Sciatic nerve (tissue), 2 donors: ENCODE measurements around the gene ZNF532. TPM values are rescaled to one million over a fixed set of nuclear protein-coding genes. Genes with fewer than 3 reads are reported as not detected.

Experiments used
- ATAC-seq: fragments of 200-7000 bp; cut with Tn5 transposase; one replicate; pipeline ENCODE4 v1.9.1; 2020; ENCODE audit warnings: mild to moderate bottlenecking, moderate library complexity
- DNase-seq: peaks from one replicate; pipeline ENCODE4 v3.0.0-alpha.2; 2020; ENCODE audit warnings: low spot score
- intact Hi-C: fragments of 100-400 bp; cut with DNase I; formaldehyde crosslinking; loops from one replicate; pipeline ENCODE4 v1.14.2; 2022
- total RNA-seq: library from RNA; stranded (reverse); fragmentation: NEBNext Ultra II Directional; extraction: Animal tissue kit (Norgen Biotek cat#: 25700); gene quantifications from one replicate; pipeline ENCODE4 v1.2.1, GENCODE V29; 2021
- donor health status: DM: no; HTN: no; CAD: no.
- donor health status: DM: no; HTN: no; CAD: no.

Gene ZNF532
- total RNA-seq, 1 donor from 2014 or later = 167 TPM

DNA sequence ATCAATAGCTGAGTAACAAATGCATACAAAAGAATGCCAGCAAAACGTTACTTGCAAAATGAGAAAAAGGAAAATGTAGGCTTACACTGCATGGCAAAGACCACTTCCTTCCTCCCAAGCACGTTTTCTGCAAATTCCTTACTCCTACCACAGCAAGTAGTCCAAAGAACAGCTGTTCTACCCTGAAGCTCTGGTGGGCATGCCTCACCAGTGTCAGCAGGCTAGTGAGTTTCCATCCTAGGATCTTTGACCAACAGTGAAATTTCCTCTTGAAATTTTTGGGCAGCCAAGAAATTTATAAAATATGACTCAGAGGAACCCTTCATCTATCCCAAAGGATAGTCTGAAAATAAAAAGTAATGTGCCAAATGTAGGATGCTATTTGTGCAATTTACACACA is 123.9 kb downstream of the ZNF532 start:
- intact Hi-C loops = no loop called here
- no peak for ATAC-seq

GRCh38 chr18:58989184-58989759 is 124.6 kb downstream of the ZNF532 start:
- DNase-seq = no peak
- intact Hi-C loops = no loop called here
- no peak for ATAC-seq

More for the DNA sequence above, 123.9 kb downstream of the ZNF532 start:
- no peak for DNase-seq

DNA sequence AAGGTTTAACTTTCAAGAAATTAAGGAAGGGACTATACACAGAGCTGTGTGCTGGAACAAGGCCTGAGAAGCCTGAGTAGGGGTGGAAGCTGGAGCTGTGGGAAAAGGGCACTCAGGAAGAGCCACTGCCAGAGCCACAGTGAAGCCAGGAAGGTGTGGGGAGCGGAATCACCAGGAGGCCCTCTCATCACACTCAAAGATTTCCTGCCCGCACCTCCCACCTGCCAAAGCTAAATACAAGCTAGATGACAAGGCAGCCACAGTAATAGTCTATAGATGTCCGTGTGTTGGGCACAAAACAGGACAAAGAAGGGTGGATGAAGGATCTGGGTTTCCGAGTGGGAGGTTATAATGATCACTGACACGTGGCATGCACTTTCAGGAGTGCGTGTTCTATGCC is 126.0 kb downstream of the ZNF532 start:
- DNase-seq = no peak

DNA sequence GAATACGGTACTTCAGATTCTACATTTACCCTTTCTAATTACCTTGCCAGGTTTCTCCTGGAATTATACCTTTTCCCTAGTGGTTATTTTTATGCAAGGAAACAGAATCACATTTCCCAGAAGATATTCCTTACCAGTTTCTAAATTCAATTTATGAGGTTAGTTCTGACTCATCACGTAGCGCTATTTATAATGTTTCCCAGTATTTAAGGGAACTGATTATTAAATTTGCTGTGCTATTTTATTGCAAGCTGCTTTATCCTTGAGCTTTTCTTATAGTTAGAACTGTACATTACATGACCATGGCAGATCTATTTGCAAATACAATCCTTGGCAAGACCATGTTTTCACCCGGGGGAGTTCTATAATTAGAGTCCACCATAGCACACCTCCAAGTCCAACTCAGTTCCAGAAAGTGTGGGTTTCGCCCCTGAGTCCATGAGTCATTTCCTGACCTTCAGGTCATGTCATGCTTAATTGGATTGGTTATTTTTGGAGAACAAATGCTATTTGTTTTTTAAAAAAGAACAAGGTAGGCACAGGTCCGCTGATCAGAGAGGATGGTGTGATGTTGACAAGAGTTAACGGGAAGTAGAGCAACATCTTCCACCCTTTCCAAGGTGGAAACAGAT is 126.6 kb downstream of the ZNF532 start:
- no peak for DNase-seq
- intact Hi-C loops = no loop called here
- no peak for ATAC-seq

More for the DNA sequence above, 126.0 kb downstream of the ZNF532 start:
- intact Hi-C loops = no loop called here
- no peak for ATAC-seq

DNA sequence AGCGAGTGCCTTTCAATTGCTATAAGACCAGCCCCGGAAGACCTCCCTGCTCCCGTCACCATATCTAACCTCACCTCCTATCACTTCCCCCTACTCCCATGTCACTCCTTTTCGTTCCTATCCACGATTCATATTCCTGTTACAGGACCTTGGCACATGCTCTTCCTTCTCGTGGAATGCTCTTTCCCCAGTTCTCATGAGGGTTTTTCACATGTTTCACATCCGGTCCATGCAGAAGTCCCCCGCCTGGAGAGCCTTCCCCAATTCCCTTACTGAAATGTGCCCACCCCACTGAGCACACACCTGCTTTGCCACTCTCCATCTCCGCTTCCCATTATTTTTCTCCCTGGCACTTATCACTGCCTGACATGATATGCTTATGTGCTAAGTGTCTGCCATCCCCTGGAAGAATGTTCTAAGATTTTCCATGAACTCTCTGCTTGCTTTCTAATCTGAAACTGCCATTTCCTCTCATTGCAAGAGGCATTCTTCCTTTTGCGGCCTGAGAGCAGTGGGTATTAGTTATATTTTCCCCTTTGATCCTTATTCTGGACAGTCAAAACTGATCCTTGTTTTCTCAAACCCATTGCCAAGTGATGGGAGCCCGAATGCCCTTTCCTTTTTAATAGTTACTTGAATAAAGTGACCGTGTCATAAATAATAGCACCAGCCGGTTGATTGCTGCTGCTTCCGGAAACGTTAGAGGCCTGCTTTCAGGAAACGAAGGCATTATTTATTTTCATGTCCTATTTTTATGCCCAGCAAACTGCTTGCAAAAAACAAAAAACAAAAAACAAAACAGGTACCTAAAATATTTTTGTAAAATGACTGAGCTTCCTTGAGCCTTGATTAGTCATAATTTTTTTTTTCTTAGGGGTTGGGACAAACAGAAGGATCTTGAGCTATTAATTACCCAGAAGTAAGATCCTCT is 127.9 kb downstream of the ZNF532 start:
- ATAC-seq (no peak), DNase-seq (no peak)
- intact Hi-C loops = no loop called here

DNA sequence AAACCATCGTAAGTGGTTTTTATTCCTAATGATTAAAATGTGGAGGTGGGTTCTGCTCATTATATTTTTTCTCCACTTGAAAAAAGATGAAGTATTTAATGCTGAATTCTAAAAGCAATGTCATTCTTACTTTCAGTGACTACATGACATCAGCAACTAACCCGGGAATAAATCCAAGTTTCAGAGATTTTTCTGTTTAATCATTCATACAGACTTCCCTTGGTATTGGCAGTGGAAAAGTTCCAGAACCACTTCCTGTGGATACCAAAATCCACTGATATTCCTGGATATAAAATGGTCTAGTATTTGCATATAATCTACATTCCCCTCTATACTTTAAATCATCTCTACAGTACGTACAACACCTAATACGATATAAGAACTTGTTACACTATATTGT is 128.6 kb downstream of the ZNF532 start:
- intact Hi-C loops = no loop called here
- ATAC-seq (peak; percentile 40), DNase-seq (no peak)

GRCh38 chr18:58995663-58996062 is 131.0 kb downstream of the ZNF532 start:
- ATAC-seq = no peak
- DNase-seq = no peak
- intact Hi-C loops = no loop called here

GRCh38 chr18:58996131-58996641 is 131.5 kb downstream of the ZNF532 start:
- DNase-seq = no peak
- intact Hi-C loops = no loop called here
- ATAC-seq = no peak

GRCh38 chr18:58996696-58997095 is 132.0 kb downstream of the ZNF532 start:
- ATAC-seq = no peak
- intact Hi-C loops = no loop called here
- no peak for DNase-seq

DNA sequence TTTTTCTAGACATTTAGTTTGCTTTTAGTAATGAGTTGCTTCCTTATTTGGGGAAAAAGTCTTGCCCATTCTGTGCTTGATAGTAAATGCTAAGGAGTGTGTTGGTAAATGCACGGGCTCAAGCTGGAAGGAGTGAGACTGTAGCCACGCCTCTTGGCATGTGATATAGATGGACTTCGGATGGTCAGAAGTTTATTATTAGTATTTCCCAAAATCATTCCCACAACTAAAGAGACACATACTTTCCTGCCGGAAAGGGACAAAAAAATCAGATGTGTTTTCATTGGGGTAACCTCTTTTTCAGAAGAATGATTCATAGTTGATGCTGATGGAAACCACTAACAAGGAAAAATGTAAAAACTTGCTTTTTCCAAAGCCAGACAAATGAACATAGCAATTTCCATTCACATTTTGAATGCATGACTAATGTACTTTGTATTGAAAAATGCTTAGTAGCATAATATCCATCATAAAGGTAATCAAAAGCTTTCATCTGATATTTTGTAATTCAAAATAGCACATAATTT is 133.2 kb downstream of the ZNF532 start:
- ATAC-seq = peak; percentile 36
- intact Hi-C loops = no loop called here
- DNase-seq = no peak

DNA sequence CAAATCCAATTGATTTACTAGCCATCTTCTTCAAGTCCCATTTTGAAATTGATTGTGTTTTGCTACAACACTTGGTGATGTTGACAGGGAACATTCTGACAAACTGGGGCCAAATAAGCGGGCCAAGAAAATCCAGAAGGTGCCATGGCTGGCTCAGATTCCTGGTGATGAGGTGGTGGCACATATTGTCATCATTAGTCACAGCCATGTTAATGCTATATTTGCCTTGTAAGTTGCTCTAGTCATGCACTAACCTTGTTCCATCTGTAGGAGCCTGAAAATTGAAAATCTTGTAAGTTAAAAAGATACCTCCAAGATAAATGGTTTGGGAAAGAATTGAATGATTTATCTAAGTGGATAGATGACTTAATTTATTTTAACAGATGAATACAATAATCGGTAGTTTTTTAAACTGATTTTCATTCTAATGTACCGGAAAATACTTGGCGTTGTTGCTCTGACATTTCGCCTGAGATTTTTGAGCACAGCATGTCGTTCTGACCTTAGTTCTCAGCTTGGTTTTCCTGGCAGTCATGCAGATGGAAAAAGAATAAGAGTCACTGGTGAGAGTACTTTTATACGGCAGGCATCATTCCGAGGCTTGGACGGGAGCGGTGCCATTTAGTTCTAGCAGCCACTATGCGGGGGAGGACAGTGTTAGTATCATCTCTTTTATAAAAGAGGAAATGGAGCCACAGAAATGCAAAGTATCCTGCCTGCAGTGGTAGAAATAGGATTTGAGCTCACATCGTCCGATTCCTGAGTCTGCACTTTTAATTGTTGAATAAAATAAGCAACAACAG is 133.9 kb downstream of the ZNF532 start:
- ATAC-seq = peak; percentile 83
- DNase-seq = peak; percentile 75
- intact Hi-C loops = no loop called here

- DNase-seq = no peak
- intact Hi-C loops = no loop called here
- no peak for ATAC-seq
Measured at GRCh38 chr18:59001166-59001565, 136.5 kb downstream of the ZNF532 start.

- intact Hi-C loops = no loop called here
- DNase-seq (no peak), ATAC-seq (no peak)
Measured at GRCh38 chr18:59001721-59002120, 137.0 kb downstream of the ZNF532 start.

GRCh38 chr18:59002974-59003594 is 138.4 kb downstream of the ZNF532 start:
- ATAC-seq (no peak), DNase-seq (no peak)
- intact Hi-C loops = no loop called here

GRCh38 chr18:59005262-59005661 is 140.6 kb downstream of the ZNF532 start:
- DNase-seq (no peak), ATAC-seq (peak; percentile 89)
- intact Hi-C loops = no loop called here

DNA sequence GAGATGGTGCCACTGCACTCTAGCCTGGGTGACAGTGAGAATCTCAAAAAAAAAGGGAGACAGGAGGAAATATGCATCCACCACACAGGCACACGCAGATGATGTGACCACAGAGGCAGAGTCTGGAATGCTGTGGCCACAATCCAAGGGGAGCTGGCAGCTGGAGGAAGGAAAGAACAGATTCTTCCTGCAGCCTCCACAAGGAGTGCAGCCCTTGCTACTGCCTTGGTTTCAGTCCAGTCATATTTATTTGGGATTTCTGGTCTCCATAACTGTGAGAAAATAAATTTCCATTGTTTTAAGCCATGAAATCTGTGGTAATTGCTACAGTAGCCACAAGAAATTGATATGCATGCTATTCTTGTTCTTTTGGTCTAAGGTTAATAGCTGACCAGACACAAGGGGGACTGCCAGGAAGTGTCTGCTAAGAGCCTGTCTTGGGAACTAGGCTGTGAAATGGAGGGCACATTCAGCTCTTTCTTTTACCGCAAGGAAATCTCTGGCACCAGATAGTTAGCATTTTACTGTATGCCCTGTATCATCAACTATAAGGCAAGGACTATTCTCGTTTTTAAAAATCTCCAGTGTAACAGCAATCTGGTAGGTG is 141.9 kb downstream of the ZNF532 start:
- intact Hi-C loops = no loop called here
- DNase-seq (no peak), ATAC-seq (no peak)

DNA sequence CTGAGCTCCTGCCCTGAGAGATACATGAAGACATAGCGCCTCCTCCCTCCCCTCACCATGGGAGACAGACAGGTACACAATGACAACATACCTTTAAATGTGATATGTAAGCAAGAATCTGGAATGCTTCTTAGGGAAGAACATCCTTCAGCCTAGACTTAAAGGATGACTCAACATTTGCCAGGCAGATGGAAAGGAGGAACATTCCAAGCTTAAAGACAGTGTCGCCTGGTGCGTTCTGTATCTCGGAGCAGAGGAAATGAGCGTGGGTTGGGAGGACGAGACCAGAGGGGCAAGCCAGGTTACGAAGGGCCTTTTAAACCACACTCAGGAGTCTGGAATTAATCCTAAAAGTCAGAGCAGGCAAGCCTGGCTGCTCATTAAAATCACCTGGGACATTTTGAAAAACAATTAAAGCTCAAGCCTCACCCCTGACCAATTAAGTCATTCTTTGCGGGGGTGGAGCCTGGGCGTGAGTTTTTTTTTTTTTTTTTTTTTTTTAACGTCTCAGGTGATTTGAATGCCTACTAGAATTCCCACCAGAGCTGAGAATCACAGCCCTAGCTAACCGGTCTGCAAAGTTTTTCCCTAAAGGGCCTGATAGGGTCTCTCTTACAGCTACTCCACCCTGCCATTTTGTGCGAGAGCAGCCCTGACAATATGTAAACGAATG is 143.8 kb downstream of the ZNF532 start:
- ATAC-seq (no peak), DNase-seq (no peak)
- intact Hi-C loops = no loop called here
